KOPT-K1 (cell line): ENCODE measurements around the gene HECTD1.
"Not testable (repeated sequence)": the region's sequence is repeated elsewhere in the genome, so short reads cannot be mapped to it uniquely, and the experiment has no call there.

ENCODE experiments used
- H3K27ac ChIP-seq: fragments of 200-600 bp; sonication (generic); 2 replicates; pipeline ENCODE4 v1.5.1; 2016; ENCODE audit warnings: antibody characterized with exemption, mild to moderate bottlenecking, low read depth, low read length; ENCODE audit not compliant: poor library complexity, severe bottlenecking
- H3K36me3 ChIP-seq: fragments of 200-600 bp; sonication (generic); 2 replicates; pipeline ENCODE4 v1.5.1; 2017; ENCODE audit warnings: antibody characterized with exemption, mild to moderate bottlenecking, low read length, moderate library complexity; ENCODE audit not compliant: insufficient read depth
- H3K9me3 ChIP-seq: fragments of 200-600 bp; sonication (generic); 2 replicates; pipeline ENCODE4 v1.5.1; 2017; ENCODE audit warnings: antibody characterized with exemption, low read length, mild to moderate bottlenecking; ENCODE audit not compliant: insufficient read depth, poor library complexity, severe bottlenecking

Gene HECTD1

GRCh38 chr14:31083781-31084180, 123.8 kb downstream of the HECTD1 start:
- no peaks in the 10 kb centered on the region for H3K9me3 ChIP-seq
- H3K27ac ChIP-seq = no peak overlapping the region
- peaks cover 15% of the 10 kb centered on the region; the same call in 1 of the 2 replicates for H3K36me3 ChIP-seq

- Histone ChIP-seq H3K27ac (no peak overlapping the region), H3K9me3 (no peaks in the 10 kb centered on the region), H3K36me3 (peaks cover 15% of the 10 kb centered on the region; the same call in 1 of the 2 replicates)
Measured at GRCh38 chr14:31080484-31080883, 127.1 kb downstream of the HECTD1 start.

GRCh38 chr14:31080056-31080455, 127.5 kb downstream of the HECTD1 start:
- peaks cover 12% of the 10 kb centered on the region; the same call in 1 of the 2 replicates for H3K36me3 ChIP-seq
- no peaks in the 10 kb centered on the region for H3K9me3 ChIP-seq
- H3K27ac ChIP-seq = no peak overlapping the region

- H3K36me3 ChIP-seq = peaks cover 11% of the 10 kb centered on the region; the same call in 1 of the 2 replicates
- no peaks in the 10 kb centered on the region for H3K9me3 ChIP-seq
- H3K27ac ChIP-seq = no peak overlapping the region
Measured at GRCh38 chr14:31078766-31079165, 128.8 kb downstream of the HECTD1 start.

GRCh38 chr14:31075144-31075543, 132.4 kb downstream of the HECTD1 start:
- Histone ChIP-seq H3K9me3 (no peaks in the 10 kb centered on the region), H3K27ac (no peak overlapping the region), H3K36me3 (peaks cover 3% of the 10 kb centered on the region; the same call in 1 of the 2 replicates)

GRCh38 chr14:31071151-31071550, 136.4 kb downstream of the HECTD1 start:
- Histone ChIP-seq H3K36me3 (peaks cover 5% of the 10 kb centered on the region; the same call in 1 of the 2 replicates), H3K9me3 (no peaks in the 10 kb centered on the region), H3K27ac (no peak overlapping the region)

GRCh38 chr14:31070431-31070830, 137.2 kb downstream of the HECTD1 start:
- peaks cover 5% of the 10 kb centered on the region; the same call in 1 of the 2 replicates for H3K36me3 ChIP-seq
- no peaks in the 10 kb centered on the region for H3K9me3 ChIP-seq
- H3K27ac ChIP-seq = no peak overlapping the region

- no peaks in the 10 kb centered on the region for H3K9me3 ChIP-seq
Measured at GRCh38 chr14:31069343-31069742, 138.2 kb downstream of the HECTD1 start.

GRCh38 chr14:31068235-31068634, 139.4 kb downstream of the HECTD1 start:
- Histone ChIP-seq H3K9me3 (no peaks in the 10 kb centered on the region), H3K27ac (no peak overlapping the region), H3K36me3 (peaks cover 5% of the 10 kb centered on the region; the same call in 1 of the 2 replicates)

More at GRCh38 chr14:31069343-31069742, 138.2 kb downstream of the HECTD1 start:
- peaks cover 5% of the 10 kb centered on the region; the same call in 1 of the 2 replicates for H3K36me3 ChIP-seq
- no peak overlapping the region for H3K27ac ChIP-seq

- H3K27ac ChIP-seq, H3K9me3 ChIP-seq, H3K36me3 ChIP-seq: not testable (repeated sequence)
Measured at GRCh38 chr14:31062908-31063307, 144.7 kb downstream of the HECTD1 start.

GRCh38 chr14:31060253-31060875, 147.2 kb downstream of the HECTD1 start:
- Histone ChIP-seq H3K27ac (no peak overlapping the region), H3K9me3 (no peaks in the 10 kb centered on the region), H3K36me3 (no peaks in the 10 kb centered on the region)

- Histone ChIP-seq H3K36me3 (no peaks in the 10 kb centered on the region), H3K9me3 (no peaks in the 10 kb centered on the region), H3K27ac (no peak overlapping the region)
Measured at GRCh38 chr14:31059152-31059924, 148.3 kb downstream of the HECTD1 start.

GRCh38 chr14:31057701-31058364, 149.8 kb downstream of the HECTD1 start:
- no peaks in the 10 kb centered on the region for H3K36me3 ChIP-seq
- no peaks in the 10 kb centered on the region for H3K9me3 ChIP-seq
- H3K27ac ChIP-seq = no peak overlapping the region

GRCh38 chr14:31057035-31057434, 150.6 kb downstream of the HECTD1 start:
- H3K9me3 ChIP-seq = no peaks in the 10 kb centered on the region
- H3K36me3 ChIP-seq = no peaks in the 10 kb centered on the region
- no peak overlapping the region for H3K27ac ChIP-seq

GRCh38 chr14:31052905-31053586, 154.5 kb downstream of the HECTD1 start:
- H3K27ac ChIP-seq, H3K9me3 ChIP-seq, H3K36me3 ChIP-seq: not testable (repeated sequence)
